MCF 10A (cell line): ENCODE results near the gene SIM1. TPM values are rescaled to one million over a fixed set of nuclear protein-coding genes. Genes with fewer than 3 reads are reported as not detected.

Source experiments
- BruUV-seq: library from RNA; stranded (reverse); fragments of 400-500 nt; replicated peaks from 2 replicates; lab custom pipeline; 2021; lab: Mats Ljungman, UMichigan
- CTCF ChIA-PET: fragments of 300-600 bp; sonication (Branson Sonifier 250); formaldehyde crosslinking; extraction: SDS; loops from one replicate; lab custom pipeline; 2021; ENCODE audit warnings: antibody characterized with exemption, inconsistent platforms; lab: Yijun Ruan, JAX
- POLR2A ChIA-PET: fragments of 300-600, 350-650 bp; sonication (Branson Sonifier 250); formaldehyde crosslinking; extraction: SDS; loops from one replicate; lab custom pipeline; 2020; ENCODE audit warnings: antibody characterized with exemption, inconsistent platforms; lab: Yijun Ruan, JAX
- DNase-seq: peaks from one replicate; pipeline ENCODE4 v3.0.0-alpha.2; 2018; ENCODE audit not compliant: unreplicated experiment
- H3K27ac Mint-ChIP-seq: one replicate; pipeline ENCODE4 v1.8.0; 2022; ENCODE audit warnings: mild to moderate bottlenecking, low read depth, mixed read lengths; ENCODE audit not compliant: unreplicated experiment
- H3K27me3 Mint-ChIP-seq: one replicate; pipeline ENCODE4 v1.8.0; 2022; ENCODE audit warnings: mixed read lengths; ENCODE audit not compliant: insufficient read depth, unreplicated experiment
- H3K36me3 Mint-ChIP-seq: one replicate; pipeline ENCODE4 v1.8.0; 2022; ENCODE audit warnings: mild to moderate bottlenecking, moderate library complexity, mixed read lengths; ENCODE audit not compliant: insufficient read depth, unreplicated experiment
- H3K4me1 Mint-ChIP-seq: one replicate; pipeline ENCODE4 v1.8.0; 2022; ENCODE audit warnings: mixed read lengths; ENCODE audit not compliant: insufficient read depth, unreplicated experiment
- H3K4me3 Mint-ChIP-seq: one replicate; pipeline ENCODE4 v1.8.0; 2022; ENCODE audit warnings: mild to moderate bottlenecking, moderate library complexity, mixed read lengths; ENCODE audit not compliant: unreplicated experiment
- H3K9me3 Mint-ChIP-seq: one replicate; pipeline ENCODE4 v1.8.0; 2022; ENCODE audit warnings: mixed read lengths; ENCODE audit not compliant: unreplicated experiment
- CTCF ChIP-seq: fragments of 200-600 bp; IDR thresholded peaks from one replicate; pipeline ENCODE4 v1.8.0; 2022; ENCODE audit warnings: antibody characterized with exemption, mild to moderate bottlenecking; ENCODE audit not compliant: unreplicated experiment
- intact Hi-C: fragments of 100-400 bp; cut with micrococcal nuclease; formaldehyde crosslinking; loops from 2 replicates; pipeline ENCODE4 v1.14.1; 2022
- total RNA-seq: library from RNA; stranded (reverse); gene quantifications from 2 replicates; pipeline ENCODE4 v1.2.3, GENCODE V29; 2022

The SIM1 gene
- total RNA-seq, 1 experiment from 2014 or later = not detected

- DNase-seq = no peak
- no peaks in the 10 kb centered on the region for H3K27me3 Mint-ChIP-seq
- no TSS peak for BruUV-seq
- H3K27ac Mint-ChIP-seq = no peak overlapping the region
- intact Hi-C loops = no loop called here
- no peaks in the 10 kb centered on the region for H3K4me1 Mint-ChIP-seq
- POLR2A ChIA-PET = no interaction called here
- H3K4me3 Mint-ChIP-seq = no peak overlapping the region
- H3K36me3 Mint-ChIP-seq = no peaks in the 10 kb centered on the region
- no peaks in the 10 kb centered on the region for H3K9me3 Mint-ChIP-seq
- no peak for TF ChIP-seq CTCF
- CTCF ChIA-PET = no interaction called here
These were observed 11.7 kb downstream of the SIM1 start for GRCh38 chr6:100452998-100453397.

DNA sequence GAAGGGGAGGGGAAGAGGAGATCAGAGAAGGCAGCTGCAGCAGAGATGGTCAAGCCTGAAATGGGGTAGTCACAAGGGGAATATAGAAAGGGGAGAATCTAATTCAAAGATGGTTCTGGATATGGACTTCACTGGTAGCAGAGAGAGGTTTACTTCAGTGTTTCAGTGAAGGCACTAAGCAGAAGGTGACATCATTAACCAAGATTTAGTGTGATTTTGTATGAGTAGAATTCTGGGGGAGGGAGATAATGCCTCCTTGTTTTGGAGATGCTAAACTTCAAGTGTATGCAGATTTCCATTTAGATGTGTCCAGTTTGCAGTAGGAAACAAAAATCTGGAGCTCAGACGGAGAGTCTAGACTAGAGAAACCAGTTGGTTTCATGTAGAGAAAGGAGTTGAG is 13.1 kb downstream of the SIM1 start:
- no peaks in the 10 kb centered on the region for H3K4me1 Mint-ChIP-seq
- no peak for TF ChIP-seq CTCF
- no TSS peak for BruUV-seq
- no peaks in the 10 kb centered on the region for H3K27me3 Mint-ChIP-seq
- no peaks in the 10 kb centered on the region for H3K36me3 Mint-ChIP-seq
- no peak for DNase-seq
- intact Hi-C loops = no loop called here
- ChIA-PET POLR2A (interaction anchor here (0.7 to 1.5 kb wide), 2 partner anchors 9 to 339 kb away, joined by 3 to 5 read pairs; no protein-coding TSS in a partner anchor), CTCF (interaction anchor here (0.6 to 1.6 kb wide), 2 partner anchors 9 to 1662 kb away, joined by 3 to 7 read pairs; no protein-coding TSS in a partner anchor)
- H3K9me3 Mint-ChIP-seq = no peaks in the 10 kb centered on the region
- H3K4me3 Mint-ChIP-seq = no peak overlapping the region
- H3K27ac Mint-ChIP-seq = no peak overlapping the region

GRCh38 chr6:100449239-100449691 is 15.5 kb downstream of the SIM1 start:
- ChIA-PET POLR2A (no interaction called here), CTCF (interaction anchor here (0.6 to 1.0 kb wide), 2 partner anchors 29 to 221 kb away, joined by 3 to 4 read pairs; no protein-coding TSS in a partner anchor)
- H3K36me3 Mint-ChIP-seq = no peaks in the 10 kb centered on the region
- TF ChIP-seq CTCF = no peak
- no peaks in the 10 kb centered on the region for H3K9me3 Mint-ChIP-seq
- H3K27ac Mint-ChIP-seq = no peak overlapping the region
- no peak for DNase-seq
- H3K4me1 Mint-ChIP-seq = no peaks in the 10 kb centered on the region
- BruUV-seq = no TSS peak
- H3K4me3 Mint-ChIP-seq = no peak overlapping the region
- H3K27me3 Mint-ChIP-seq = no peaks in the 10 kb centered on the region
- intact Hi-C loops = no loop called here

DNA sequence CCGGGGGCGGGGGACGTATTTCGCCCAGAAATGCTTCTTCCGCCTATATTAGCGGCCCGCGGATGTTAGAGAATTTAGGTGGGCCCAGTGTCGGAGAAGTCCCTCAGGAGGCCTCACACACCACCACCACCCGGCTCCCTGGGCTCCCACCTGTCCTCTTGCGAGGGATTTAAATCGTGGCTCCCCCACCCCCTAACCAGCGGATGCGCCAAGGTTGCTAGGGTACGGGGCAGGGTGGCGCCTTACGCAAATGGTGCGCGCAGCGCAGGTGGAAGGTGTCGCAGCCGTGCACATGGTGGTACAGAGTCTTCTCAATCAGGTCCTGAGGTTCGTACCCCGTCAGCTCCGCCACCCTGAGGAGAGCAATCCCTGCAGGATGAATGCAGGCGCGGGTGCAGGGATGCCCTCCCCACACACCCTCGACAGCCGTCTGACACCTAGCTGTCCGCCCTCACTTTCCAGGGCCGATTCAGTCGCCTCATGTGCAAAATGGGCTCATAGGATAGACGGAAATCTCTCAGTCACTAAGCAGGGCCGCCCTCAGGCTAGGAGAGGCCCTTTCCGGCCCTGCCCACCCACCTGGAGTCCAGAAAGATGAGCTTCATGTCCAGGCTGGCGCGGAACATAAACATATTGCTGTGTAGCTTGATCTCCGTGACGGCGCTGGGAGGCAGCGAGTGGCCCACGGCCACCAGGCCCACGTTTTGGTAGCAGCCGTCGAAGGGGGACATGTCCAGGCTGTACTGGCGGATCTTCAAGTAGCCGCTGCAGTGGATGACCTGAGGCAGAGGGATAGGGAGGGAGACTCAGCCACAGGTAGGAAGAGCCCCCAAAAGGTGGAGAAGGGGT is 16.6 kb downstream of the SIM1 start:
- Mint-ChIP-seq H3K4me3 (no peak overlapping the region), H3K27ac (no peak overlapping the region), H3K4me1 (no peaks in the 10 kb centered on the region), H3K9me3 (no peaks in the 10 kb centered on the region), H3K27me3 (no peaks in the 10 kb centered on the region), H3K36me3 (no peaks in the 10 kb centered on the region)
- no TSS peak for BruUV-seq
- no peak for DNase-seq
- ChIA-PET POLR2A (no interaction called here), CTCF (interaction anchor here (1.1 kb wide), 1 partner anchor 225 kb away, joined by 5 read pairs; no protein-coding TSS in a partner anchor)
- intact Hi-C loops = no loop called here
- no peak for TF ChIP-seq CTCF
